Activated CD8-positive, alpha-beta T cell treated with anti-CD3 and anti-CD28 coated beads for 36 hours (primary cell): ENCODE data around the gene SNAPC4. TPM values are rescaled to one million over a fixed set of nuclear protein-coding genes. Genes with fewer than 3 reads are reported as not detected.

Experiments
- ATAC-seq: fragments of 200-7000 bp; cut with Tn5 transposase; one replicate; pipeline ENCODE4 v1.10.0; 2021; ENCODE audit warnings: mild to moderate bottlenecking, moderate library complexity
- CTCF ChIA-PET: fragments of 350-600 bp; sonication (Branson Sonifier 250); formaldehyde crosslinking; loops from one replicate; lab custom pipeline; 2021; ENCODE audit warnings: antibody characterized with exemption; lab: Charles Lee
- POLR2A ChIA-PET: fragments of 350-600 bp; sonication (Branson Sonifier 250); formaldehyde crosslinking; loops from one replicate; lab custom pipeline; 2021; ENCODE audit warnings: antibody characterized with exemption; lab: Charles Lee
- DNase-seq: peaks from one replicate; pipeline ENCODE4 v3.0.0-alpha.2; 2020
- H3K27ac Mint-ChIP-seq: one replicate; pipeline ENCODE4 v1.8.0; 2021; ENCODE audit warnings: mild to moderate bottlenecking, mixed read lengths
- H3K27me3 Mint-ChIP-seq: one replicate; pipeline ENCODE4 v1.8.0; 2021; ENCODE audit warnings: mixed read lengths
- H3K36me3 Mint-ChIP-seq: one replicate; pipeline ENCODE4 v1.8.0; 2021; ENCODE audit warnings: low read depth, mixed read lengths
- H3K4me1 Mint-ChIP-seq: one replicate; pipeline ENCODE4 v1.8.0; 2021; ENCODE audit warnings: low read depth, mixed read lengths
- H3K4me3 Mint-ChIP-seq: one replicate; pipeline ENCODE4 v1.8.0; 2021; ENCODE audit warnings: mild to moderate bottlenecking, moderate library complexity, mixed read lengths
- H3K9me3 Mint-ChIP-seq: one replicate; pipeline ENCODE4 v1.8.0; 2021; ENCODE audit warnings: mixed read lengths
- CTCF ChIP-seq: fragments of 200-600 bp; IDR thresholded peaks from one replicate; pipeline ENCODE4 v1.8.0; 2022; ENCODE audit warnings: antibody characterized with exemption, mild to moderate bottlenecking
- intact Hi-C: fragments of 100-400 bp; cut with micrococcal nuclease; formaldehyde crosslinking; loops from one replicate; pipeline ENCODE4 v1.10.0; 2022
- total RNA-seq, 2 experiments: library from RNA; stranded (reverse); gene quantifications; one replicate each; pipeline ENCODE4 v1.2.3, GENCODE V29; 2021

The SNAPC4 gene
- total RNA-seq, 2 experiments from 2014 or later, result 15.5 to 17.1 TPM

- Mint-ChIP-seq H3K4me3 (no peak overlapping the region), H3K4me1 (peaks cover 16% of the 10 kb centered on the region), H3K27me3 (no peaks in the 10 kb centered on the region), H3K36me3 (peaks cover 28% of the 10 kb centered on the region), H3K27ac (no peak overlapping the region), H3K9me3 (no peaks in the 10 kb centered on the region)
- ChIA-PET POLR2A (interaction anchor here (0.9 to 1.0 kb wide), 3 partner anchors 10 to 18 kb away, joined by 3 to 4 read pairs (median 4); partner anchors contain the start of gene DNLZ), CTCF (interaction anchor here (1.3 kb wide), 1 partner anchor 19 kb away, joined by 3 read pairs; no protein-coding TSS in a partner anchor)
- intact Hi-C loops, result no loop called here
- no peak for ATAC-seq
- no peak for TF ChIP-seq CTCF
- DNase-seq, result no peak
Measured at GRCh38 chr9:136381966-136382513, 17.9 kb downstream of the SNAPC4 start.

- no peak for TF ChIP-seq CTCF
- H3K27ac Mint-ChIP-seq, result no peak overlapping the region
- H3K36me3 Mint-ChIP-seq, result peaks cover 24% of the 10 kb centered on the region
- peaks cover 16% of the 10 kb centered on the region for H3K4me1 Mint-ChIP-seq
- ATAC-seq, result no peak
- ChIA-PET CTCF (no interaction called here), POLR2A (interaction anchor here (0.9 to 1.0 kb wide), 2 partner anchors 17 to 18 kb away, joined by 3 to 4 read pairs; partner anchors contain the start of gene DNLZ)
- no peak for DNase-seq
- intact Hi-C loops, result no loop called here
- H3K4me3 Mint-ChIP-seq, result no peak overlapping the region
- no peaks in the 10 kb centered on the region for H3K9me3 Mint-ChIP-seq
- no peaks in the 10 kb centered on the region for H3K27me3 Mint-ChIP-seq
Measured at GRCh38 chr9:136381311-136381710, 18.7 kb downstream of the SNAPC4 start.

- peaks cover 21% of the 10 kb centered on the region for H3K36me3 Mint-ChIP-seq
- H3K27me3 Mint-ChIP-seq, result no peaks in the 10 kb centered on the region
- ChIA-PET POLR2A (no interaction called here), CTCF (no interaction called here)
- intact Hi-C loops, result no loop called here
- DNase-seq, result no peak
- no peak overlapping the region for H3K27ac Mint-ChIP-seq
- peaks cover 9% of the 10 kb centered on the region for H3K4me1 Mint-ChIP-seq
- H3K9me3 Mint-ChIP-seq, result no peaks in the 10 kb centered on the region
- no peak overlapping the region for H3K4me3 Mint-ChIP-seq
- ATAC-seq, result no peak
- TF ChIP-seq CTCF, result no peak
Measured at GRCh38 chr9:136380381-136380780, 19.6 kb downstream of the SNAPC4 start.

GRCh38 chr9:136379891-136380290 lies 20.1 kb downstream of the SNAPC4 start:
- Mint-ChIP-seq H3K27ac (no peak overlapping the region), H3K27me3 (no peaks in the 10 kb centered on the region), H3K9me3 (no peaks in the 10 kb centered on the region), H3K4me1 (peaks cover 4% of the 10 kb centered on the region), H3K4me3 (no peak overlapping the region), H3K36me3 (peaks cover 16% of the 10 kb centered on the region)
- TF ChIP-seq CTCF, result no peak
- POLR2A ChIA-PET, result no interaction called here
- CTCF ChIA-PET, result no interaction called here
- intact Hi-C loops, result no loop called here
- DNase-seq, result no peak
- ATAC-seq, result no peak

GRCh38 chr9:136379401-136379800 lies 20.6 kb downstream of the SNAPC4 start:
- POLR2A ChIA-PET, result interaction anchor here (2.1 kb wide), 1 partner anchor 13 kb away, joined by 9 read pairs; no protein-coding TSS in a partner anchor
- Mint-ChIP-seq H3K9me3 (no peaks in the 10 kb centered on the region), H3K4me3 (no peak overlapping the region), H3K27me3 (no peaks in the 10 kb centered on the region), H3K27ac (no peak overlapping the region), H3K4me1 (no peaks in the 10 kb centered on the region), H3K36me3 (peaks cover 11% of the 10 kb centered on the region)
- no peak for ATAC-seq
- intact Hi-C loops, result no loop called here
- no peak for TF ChIP-seq CTCF
- CTCF ChIA-PET, result no interaction called here
- DNase-seq, result no peak
